HG02678 (cell line): ENCODE measurements around the gene FBLN2.
A peak's percentile ranks its signal among the peaks of the same experiment; 100 is the strongest.

ENCODE experiments used
- ATAC-seq: cut with Tn5 transposase; IDR thresholded peaks from one replicate; pipeline ENCODE4 v1.9.1; 2021; ENCODE audit warnings: mild to moderate bottlenecking, moderate library complexity; ENCODE audit not compliant: unreplicated experiment

The FBLN2 gene

GRCh38 chr3:13655061-13655913 is 106.4 kb downstream of the FBLN2 start:
- ATAC-seq = no peak

- ATAC-seq = no peak
These were observed 107.8 kb downstream of the FBLN2 start for GRCh38 chr3:13656584-13657301.

GRCh38 chr3:13657660-13658435 is 108.9 kb downstream of the FBLN2 start:
- ATAC-seq = peak; percentile 81

- ATAC-seq = no peak
These were observed 109.8 kb downstream of the FBLN2 start for GRCh38 chr3:13658681-13659080.

DNA sequence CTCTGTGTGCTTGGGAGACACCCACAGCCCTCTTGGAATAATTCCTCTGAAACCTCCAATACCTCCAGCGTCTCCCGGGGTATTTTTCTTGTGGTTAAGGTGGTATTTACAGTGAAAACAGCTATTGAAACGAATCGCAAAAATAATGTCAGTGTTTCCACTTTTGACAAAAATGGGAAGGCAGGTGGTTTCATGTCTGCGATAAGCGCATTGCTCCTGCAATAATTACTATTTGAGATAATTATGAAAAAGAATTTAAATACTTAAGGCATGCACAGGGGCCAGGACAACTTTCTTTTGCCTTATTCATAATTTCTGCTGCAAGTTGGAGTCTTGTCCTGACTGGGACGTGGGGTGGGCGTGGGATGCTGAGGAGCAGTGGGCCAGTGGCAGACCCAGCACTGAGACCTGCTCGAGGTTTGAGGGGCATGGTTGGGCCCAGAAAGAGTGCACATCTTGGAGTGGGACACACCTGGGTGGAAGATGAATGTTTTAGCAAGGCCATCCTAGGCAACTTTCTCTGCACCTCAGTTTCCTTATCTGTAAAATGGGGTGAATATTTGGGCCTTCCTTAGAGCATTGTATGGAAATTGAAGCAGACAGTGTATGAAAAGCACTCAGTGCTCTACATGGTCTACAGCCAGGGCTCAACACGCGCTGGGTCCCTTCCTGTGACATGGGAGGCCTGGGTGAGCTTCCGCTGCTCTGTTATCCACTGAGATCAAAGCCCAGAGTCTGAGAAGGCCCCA is 110.5 kb downstream of the FBLN2 start:
- ATAC-seq = no peak

- ATAC-seq = no peak
These were observed 111.3 kb downstream of the FBLN2 start for GRCh38 chr3:13660042-13660874.

DNA sequence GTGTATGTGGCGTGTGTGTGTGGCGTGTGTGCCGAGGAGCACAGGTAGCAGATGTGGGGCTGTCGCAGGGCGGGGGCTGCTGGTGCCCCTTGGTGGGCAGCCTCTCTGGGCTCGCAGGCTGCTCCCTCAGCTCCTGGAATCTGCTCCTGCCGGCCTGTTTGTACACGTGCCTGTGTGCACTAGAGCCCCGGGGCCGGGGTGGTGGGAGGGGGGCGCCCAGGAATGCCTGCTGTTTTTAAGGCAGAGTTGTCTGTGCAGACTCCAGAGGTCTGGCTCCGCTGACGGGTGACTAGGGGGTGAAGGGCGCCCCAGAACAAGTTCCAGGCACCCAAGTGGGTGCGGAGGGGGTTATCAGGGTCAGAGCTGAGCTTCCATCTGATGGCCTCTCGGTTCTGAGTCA is 112.2 kb downstream of the FBLN2 start:
- ATAC-seq = no peak

- ATAC-seq = no peak
These were observed 113.4 kb downstream of the FBLN2 start for GRCh38 chr3:13662238-13662847.

- no peak for ATAC-seq
These were observed 115.0 kb downstream of the FBLN2 start for GRCh38 chr3:13663781-13664535.

GRCh38 chr3:13665582-13666226 is 116.8 kb downstream of the FBLN2 start:
- no peak for ATAC-seq

DNA sequence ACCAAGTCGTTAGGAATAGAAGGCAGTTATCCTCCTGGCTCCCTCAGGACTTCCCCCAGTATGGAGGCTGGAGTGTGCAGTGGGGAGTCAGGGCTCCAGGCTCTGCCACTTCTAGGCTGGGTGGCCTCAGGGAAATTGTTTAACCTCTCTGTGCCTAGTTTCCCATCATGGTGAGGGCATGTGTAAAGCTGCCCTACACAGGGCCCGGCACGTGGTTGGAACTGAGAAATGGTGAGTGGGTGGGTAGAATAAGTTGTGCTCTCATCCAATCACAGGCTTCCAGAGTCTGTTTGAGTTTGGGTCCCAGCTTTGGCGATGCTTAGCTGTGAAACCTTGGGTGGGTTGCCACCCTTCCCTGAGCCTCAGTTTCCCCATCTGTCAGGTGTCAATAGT is 117.3 kb downstream of the FBLN2 start:
- ATAC-seq = no peak

DNA sequence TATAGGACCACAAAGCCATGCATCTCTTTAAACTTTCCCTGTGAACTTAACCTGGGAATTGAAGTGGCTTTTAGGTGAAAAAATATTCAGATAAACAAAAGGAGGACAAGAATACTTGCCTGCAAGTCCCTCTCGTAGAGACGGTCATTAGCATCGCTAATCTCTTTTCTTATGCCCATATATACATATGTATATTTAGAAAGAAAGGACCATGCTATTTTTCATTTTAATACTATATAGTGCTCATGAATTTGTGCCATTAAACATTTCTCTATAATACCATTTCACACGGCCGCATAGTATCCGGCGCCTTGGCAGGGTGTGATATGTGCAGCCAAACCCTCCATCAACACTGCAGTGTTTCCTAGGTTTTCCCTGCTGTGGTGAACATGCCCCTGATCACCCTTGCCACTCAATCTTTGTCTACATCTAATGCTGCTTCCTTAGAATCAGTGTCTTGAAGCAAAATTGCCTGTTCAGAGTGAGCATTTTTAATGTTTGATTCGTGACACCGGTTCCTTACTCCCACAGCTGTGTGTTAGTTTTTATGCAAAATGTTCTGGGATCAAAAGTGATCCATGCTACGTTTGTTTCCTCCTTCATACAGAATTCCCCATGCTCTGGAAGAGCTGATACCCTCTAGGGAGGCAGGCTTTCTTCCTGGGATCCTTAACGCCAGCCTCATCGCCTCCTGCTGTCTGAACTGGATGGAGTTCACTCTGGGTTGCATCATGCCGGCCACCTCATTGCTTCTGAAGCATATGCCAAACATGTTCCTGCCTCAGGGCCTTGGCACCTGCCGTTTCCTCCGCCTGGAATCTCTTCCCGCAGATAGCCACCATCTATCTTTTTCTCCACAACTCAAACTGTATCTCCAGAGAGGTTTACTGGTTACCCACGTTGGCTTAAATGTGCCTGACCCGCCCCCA is 118.1 kb downstream of the FBLN2 start:
- ATAC-seq = no peak

- ATAC-seq = no peak
These were observed 119.2 kb downstream of the FBLN2 start for GRCh38 chr3:13668136-13668535.

DNA sequence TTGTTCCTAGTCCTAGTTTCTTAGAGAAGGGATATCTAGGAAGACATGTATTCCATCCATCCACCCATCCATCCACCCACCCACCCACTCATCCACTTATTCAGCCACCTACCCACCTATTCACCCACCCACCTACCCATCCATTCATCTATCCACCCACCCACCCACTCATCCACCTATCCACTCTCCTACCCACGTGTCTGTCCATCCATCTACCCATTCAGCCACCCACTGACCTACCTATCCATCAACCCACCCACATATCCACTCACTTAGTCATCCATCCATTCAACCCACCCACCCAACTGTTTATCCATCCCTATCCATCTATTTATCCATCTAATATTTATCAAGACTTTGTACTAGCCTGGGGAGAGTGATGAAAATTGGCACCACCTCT is 120.5 kb downstream of the FBLN2 start:
- no peak for ATAC-seq

- no peak for ATAC-seq
These were observed 121.4 kb downstream of the FBLN2 start for GRCh38 chr3:13670292-13670691.

DNA sequence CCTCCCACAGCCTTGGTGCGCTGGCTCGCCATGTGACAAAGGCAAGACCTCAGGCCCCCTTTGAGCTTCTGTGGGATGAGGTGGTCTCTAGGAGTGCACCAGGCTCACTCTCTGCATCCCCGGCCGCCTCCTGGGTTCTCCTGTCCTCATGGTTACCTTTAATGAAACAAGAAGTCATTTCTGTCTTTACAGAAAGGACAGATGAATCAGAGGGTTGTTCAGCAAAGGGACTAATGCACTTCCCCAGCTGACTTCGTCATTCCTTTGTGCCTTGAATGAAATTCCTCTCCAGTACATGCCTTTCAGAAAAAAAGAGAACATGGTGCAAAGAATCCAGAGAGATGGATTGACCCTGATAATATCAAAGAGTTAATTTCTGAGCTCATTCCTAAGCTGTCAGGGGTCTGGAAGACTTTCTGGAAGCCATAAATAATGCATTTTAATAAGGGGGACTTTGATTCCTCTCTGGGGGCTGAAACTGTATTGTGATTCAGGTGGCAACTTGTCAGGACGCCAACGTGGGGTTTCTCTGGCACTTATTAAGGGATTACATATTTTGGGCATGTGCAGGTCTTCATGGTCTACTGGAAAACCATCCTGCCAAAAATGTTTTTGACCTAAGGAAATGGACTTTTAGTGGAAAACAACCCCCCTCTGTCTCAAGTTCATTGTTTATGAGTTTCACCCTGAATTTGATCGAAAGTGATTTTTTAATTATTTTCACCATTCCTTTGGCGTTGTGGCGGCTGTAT is 122.7 kb downstream of the FBLN2 start:
- no peak for ATAC-seq

GRCh38 chr3:13673207-13673606 is 124.3 kb downstream of the FBLN2 start:
- no peak for ATAC-seq
